ENCODE measurements around the gene TTLL11.

The TTLL11 gene

GRCh38 chr9:121821326-121821725 is 271.8 kb downstream of the TTLL11 start:
- TF ChIP-seq CTCF (IDR thresholded peaks at IDR 0.05; ENCODE audit: low read depth, low read length) = no peak
- H3K4me3 ChIP-seq (ENCODE audit: low read depth, low read length) = no peak overlapping the region
- no peaks in the 10 kb centered on the region for H3K9me3 ChIP-seq (ENCODE audit: severe bottlenecking)
- no peaks in the 10 kb centered on the region for H3K36me3 ChIP-seq
- no peaks in the 10 kb centered on the region for H3K27me3 ChIP-seq (ENCODE audit: insufficient read depth, low read depth, severe bottlenecking)
- DNase-seq = no peak
- no peak overlapping the region; the same call in 1 of the 2 replicates for H3K27ac ChIP-seq

- H3K27ac ChIP-seq = no peak overlapping the region
- no peaks in the 10 kb centered on the region for H3K27me3 ChIP-seq (ENCODE audit: insufficient read depth, low read depth, severe bottlenecking)
- DNase-seq = no peak
Measured at GRCh38 chr9:121820286-121821005, 272.7 kb downstream of the TTLL11 start.

GRCh38 chr9:121819428-121820231 is 273.5 kb downstream of the TTLL11 start:
- Histone ChIP-seq H3K36me3 (no peaks in the 10 kb centered on the region), H3K4me3 (ENCODE audit: low read depth, low read length) (peak overlapping the region; percentile 11), H3K27ac (no peak overlapping the region), H3K9me3 (ENCODE audit: severe bottlenecking) (no peaks in the 10 kb centered on the region), H3K27me3 (ENCODE audit: insufficient read depth, low read depth, severe bottlenecking) (no peaks in the 10 kb centered on the region)
- no peak for TF ChIP-seq CTCF (IDR thresholded peaks at IDR 0.05; ENCODE audit: low read depth, low read length)
- DNase-seq = no peak

More at GRCh38 chr9:121820286-121821005, 272.7 kb downstream of the TTLL11 start:
- TF ChIP-seq CTCF (IDR thresholded peaks at IDR 0.05; ENCODE audit: low read depth, low read length) = no peak
- Histone ChIP-seq H3K36me3 (no peaks in the 10 kb centered on the region), H3K4me3 (ENCODE audit: low read depth, low read length) (no peak overlapping the region), H3K9me3 (ENCODE audit: severe bottlenecking) (no peaks in the 10 kb centered on the region)

GRCh38 chr9:121818841-121819427 is 274.2 kb downstream of the TTLL11 start:
- no peak for DNase-seq
- no peak overlapping the region for H3K27ac ChIP-seq

More at GRCh38 chr9:121818841-121819427, 274.2 kb downstream of the TTLL11 start:
- Histone ChIP-seq H3K9me3 (ENCODE audit: severe bottlenecking) (no peaks in the 10 kb centered on the region), H3K36me3 (no peaks in the 10 kb centered on the region), H3K4me3 (ENCODE audit: low read depth, low read length) (no peak overlapping the region), H3K27me3 (ENCODE audit: insufficient read depth, low read depth, severe bottlenecking) (no peaks in the 10 kb centered on the region)
- no peak for TF ChIP-seq CTCF (IDR thresholded peaks at IDR 0.05; ENCODE audit: low read depth, low read length)

Data from WERI-Rb-1 (cell line).